NK-92 (cell line): Measurements from ENCODE around the gene EDIL3.

Experiments
- DNase-seq: peaks from one replicate; lab custom pipeline; 2025; ENCODE audit not compliant: unreplicated experiment; lab: John Stamatoyannopoulos, UW

Gene EDIL3

DNA sequence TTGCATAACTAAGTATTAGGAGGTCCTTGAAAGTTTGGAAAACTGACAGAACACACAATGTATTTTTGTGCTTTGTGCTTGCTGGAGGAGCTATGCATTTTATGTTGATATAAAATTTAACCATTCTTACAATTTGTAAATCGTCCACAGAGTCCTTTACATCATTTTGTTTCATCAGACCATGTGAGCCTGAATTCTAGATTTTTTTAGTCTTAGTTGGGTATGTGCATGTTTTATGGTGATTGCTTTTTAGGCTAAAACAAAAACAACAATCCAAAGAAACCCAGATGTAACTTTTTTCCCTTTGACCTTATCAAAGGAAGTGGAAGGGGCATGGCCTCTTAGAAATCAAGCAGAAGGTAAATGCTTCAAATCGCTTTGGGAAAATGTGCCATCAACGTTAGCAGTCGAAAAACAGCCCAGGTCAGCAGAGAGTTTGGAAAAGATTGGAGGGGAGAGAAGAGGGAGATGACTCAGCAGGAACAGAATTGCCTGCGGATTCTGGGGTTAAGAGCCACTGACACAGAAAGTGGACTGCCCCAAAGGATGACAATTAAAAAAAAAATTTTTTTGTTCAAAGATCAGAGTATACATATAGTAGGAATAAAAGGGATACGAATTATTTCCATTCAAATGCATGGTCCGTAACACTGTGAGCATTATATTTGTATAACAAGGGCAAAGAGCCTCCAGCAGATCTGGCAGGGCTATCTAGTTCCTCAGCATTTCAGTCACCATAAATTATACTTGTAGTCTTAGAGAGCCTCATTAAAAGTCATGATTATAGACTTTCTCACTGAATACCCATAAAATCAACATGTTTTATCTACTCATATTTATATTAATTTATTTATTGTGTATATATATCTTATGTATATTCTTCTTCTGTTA lies 410.5 kb downstream of the EDIL3 start:
- no peak for DNase-seq

DNA sequence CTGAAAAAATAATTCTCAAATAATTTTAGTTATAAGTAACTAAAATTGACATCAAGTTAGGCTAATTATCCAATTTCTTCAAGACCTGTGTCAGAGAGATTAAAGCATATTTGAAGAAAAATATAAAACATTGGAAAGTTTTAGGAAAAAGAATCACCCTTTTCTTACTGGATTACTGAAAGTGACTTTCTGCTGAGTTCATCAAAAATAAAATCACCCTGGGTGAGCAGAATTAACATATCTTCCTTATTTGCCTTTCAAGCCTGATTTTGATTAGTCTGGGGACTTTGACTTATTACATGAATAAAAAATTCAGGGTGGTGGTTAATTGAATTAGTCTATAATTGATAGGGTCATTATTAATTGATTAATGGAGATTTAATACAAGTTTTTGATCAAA lies 411.8 kb downstream of the EDIL3 start:
- DNase-seq: no peak

DNA sequence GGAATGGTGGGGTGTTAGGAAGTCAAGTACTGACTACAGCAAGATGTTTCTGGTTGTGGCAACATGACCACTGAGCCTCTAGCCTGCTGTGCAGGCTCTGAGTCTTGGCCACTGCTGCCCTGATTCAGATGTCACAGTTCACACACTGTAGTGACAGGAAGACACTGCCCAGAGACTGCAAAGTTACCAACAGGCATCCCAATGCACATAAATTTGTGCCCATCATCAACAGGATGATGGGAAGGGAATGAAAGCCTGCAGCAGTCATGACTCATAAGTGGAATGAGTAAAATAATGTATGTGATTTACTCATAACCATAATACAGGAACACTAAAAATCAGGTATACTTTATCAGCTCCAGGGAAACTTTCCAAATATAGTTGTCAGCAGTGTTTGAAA lies 412.4 kb downstream of the EDIL3 start:
- no peak for DNase-seq

DNA sequence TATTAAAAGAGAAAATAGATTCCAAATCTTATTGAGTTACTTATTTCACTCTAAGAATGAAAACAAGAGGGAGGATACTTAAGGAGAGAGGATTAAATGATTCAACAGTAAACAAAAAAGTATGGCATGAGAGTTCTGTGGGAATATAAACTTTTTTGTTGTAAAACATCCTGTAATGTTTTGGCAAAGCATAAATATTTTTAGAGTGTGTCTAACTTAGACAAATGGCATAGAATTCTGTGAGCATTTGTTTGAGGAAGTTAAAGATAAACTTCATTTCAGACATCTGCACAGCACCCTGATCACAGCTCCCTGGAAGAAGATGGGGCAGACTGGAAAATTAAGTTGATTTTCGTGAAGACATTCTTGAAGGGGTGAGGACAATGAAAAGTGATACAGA lies 417.3 kb downstream of the EDIL3 start:
- DNase-seq: no peak

DNA sequence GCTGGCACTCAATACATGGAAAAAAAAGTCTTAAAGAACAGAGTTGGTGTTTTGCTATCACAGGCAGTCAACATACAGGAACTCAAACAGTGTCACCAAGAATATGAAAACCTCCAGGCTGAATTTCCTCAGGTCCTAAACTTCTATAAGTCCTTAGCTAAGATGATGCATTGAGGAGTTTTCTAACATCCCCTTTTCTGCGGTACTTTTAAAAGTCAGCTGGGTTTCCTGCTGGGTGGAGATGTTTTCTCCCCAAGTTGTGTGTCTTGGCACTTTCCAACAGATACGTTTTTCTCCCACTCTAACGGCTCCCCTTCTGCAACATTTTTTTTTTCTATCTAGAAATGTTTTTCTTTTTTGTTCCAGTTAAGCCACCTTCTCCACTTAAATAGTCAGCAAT lies 419.2 kb downstream of the EDIL3 start:
- no peak for DNase-seq

DNA sequence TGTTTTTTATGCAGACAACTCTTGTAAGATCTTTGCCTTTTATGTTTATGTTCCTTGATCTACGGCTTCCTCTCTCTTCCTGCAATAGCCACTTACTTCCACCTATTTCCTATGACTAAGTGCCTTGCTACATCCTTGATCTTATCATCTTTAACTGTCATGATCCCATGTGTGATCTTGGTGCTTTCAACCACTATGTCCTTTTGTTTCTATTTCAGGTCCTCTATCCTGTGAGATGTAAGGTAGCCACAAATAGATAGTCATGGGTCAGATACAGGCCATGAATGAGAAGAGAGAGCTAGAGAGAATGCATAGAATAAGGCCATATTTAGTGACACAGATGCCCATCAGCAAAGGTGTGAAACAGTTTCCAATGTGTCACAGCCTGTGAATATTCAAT lies 420.4 kb downstream of the EDIL3 start:
- DNase-seq: no peak

DNA sequence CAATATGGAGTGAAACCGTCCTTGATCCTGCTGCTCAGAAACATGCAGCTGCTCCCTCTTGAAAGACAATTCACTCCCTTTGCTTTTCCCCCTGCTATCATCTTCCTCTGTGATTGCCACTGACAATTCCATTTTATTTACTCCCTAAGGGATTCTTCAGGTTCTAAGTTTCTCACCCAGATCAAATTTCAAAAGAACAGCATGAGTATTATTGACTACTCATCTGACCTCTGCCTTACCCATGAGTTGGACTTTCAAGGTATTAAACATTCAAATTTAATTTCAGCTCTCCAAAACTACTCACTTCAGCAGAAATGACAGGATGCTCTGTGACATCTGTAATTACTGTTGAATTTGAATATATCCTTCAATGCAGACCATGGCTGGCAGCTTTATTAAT lies 427.5 kb downstream of the EDIL3 start:
- DNase-seq: no peak

DNA sequence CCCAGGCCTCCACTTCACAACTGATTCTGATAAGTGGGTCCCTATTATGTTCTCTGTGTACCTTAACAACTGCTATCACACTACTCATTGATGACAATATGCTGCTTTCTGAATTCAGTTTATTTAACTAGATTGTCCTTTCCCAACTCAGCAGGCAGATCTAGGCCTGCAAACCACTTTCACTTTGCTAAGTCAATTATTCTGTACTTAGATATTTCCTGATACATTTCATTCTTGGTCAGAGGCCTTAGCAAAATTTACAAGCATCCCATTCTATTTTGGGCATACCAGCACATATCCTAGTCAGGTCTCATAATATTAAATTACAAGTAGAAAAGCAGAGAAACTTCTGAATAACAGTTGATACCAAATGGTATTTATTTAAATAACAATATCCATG lies 428.3 kb downstream of the EDIL3 start:
- DNase-seq: no peak

DNA sequence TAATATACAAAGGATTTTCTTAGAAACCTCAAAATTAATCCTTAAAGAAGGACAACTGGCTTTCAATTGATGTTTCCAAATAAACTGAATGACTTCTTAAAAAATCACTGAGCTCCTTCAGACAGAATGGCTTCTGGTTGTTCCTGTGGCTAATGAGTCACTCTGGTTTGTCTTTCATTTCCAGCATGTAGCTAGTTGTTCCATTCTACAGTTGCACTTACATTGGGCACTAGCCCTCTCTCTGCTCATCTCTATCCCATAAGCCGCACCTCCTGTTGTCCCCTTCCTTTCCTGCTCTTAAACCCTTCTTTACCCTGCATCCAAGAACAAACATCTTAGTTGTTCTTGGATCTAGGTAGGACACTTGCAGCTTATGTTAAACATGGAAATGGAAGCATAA lies 428.8 kb downstream of the EDIL3 start:
- no peak for DNase-seq

DNA sequence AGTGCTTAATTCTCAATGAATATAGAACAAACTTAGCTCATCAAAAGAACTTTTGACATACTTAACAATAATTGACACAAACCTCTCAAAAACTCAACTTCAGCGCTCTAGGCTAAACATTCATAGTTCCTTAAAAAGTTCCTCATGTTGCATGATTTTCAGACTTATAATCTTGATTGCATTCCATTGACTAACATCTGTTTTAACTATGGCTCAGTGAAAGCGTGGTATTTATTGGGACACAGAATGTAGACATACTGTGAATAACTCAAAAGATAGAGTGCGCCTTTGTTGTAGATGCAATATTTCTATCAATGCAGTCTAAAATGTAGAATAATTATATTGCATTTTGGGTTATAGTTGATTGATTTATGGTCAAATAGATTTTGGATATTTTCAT lies 436.9 kb downstream of the EDIL3 start:
- no peak for DNase-seq

DNA sequence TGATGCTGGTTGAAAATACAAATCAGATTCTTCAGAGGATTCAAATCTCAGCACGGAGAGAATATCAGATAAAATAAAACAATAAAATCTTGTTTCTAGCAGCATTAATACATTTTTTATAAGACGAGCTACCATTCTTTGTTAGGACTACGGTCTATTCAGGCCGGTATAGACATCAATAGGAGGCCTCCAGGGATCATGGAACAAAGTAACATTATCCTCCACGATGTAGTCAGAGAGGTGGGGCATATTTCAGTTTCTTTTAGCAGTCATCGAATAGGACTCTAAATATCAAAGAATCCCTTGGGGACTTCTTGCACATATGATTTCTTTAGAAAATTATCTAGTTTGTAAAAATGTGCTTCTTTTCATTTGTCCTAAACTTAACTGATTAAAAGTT lies 438.2 kb downstream of the EDIL3 start:
- DNase-seq: no peak

DNA sequence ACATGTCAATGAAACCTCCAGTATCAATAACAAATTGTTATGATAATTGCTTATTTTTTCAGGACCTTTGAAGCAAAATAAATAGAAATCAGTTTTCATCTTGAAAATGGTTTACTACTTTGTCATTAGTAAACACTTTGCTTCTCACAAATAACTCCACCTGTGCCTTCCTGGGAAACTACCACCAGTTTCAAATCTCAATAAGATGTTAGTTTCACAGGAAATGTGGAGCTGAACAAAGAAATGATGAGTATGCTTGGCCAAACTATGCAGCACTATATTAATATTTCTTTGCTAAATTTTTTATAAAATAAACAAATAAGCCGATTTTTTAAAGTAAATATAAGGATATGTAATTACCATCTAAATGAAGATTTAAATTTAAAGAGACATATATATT lies 442.5 kb downstream of the EDIL3 start:
- no peak for DNase-seq

DNA sequence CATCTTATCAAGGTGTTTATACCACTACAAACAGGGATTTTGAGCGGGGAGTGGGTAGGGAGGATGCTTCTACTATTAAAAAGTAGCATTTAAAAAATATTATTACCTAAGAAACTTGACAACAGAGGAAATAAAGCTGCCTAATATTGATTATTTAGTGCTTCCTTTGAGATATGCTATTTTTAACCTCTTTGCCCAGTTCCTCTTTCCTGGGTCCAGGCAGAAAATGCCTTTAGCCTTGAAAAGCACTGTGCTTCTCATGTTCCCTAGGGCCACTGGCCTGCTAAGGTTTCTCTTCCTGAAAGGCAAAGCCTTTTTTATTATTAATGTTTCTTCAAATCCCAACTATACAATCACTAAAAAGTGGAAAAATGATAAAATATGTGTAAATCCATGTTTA lies 446.8 kb downstream of the EDIL3 start:
- no peak for DNase-seq

DNA sequence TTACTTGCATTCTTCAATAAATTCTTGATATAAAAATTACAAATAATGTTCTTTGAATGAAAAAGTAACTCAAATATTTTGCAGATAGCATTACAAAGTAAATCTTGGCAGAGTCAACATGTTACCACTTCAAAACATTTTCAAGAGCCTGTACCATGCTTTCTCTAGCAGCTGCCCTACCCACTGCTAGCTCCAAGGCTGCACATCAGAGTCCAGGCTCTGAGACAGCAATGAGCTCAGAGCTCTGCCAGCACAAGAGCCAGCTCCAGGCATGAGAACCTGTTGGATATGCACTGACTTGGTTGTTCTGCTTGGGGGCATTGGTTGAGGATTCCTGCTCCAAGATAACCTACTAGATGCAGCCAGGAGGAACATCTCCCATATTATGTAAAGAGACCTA lies 452.7 kb downstream of the EDIL3 start:
- DNase-seq: no peak

DNA sequence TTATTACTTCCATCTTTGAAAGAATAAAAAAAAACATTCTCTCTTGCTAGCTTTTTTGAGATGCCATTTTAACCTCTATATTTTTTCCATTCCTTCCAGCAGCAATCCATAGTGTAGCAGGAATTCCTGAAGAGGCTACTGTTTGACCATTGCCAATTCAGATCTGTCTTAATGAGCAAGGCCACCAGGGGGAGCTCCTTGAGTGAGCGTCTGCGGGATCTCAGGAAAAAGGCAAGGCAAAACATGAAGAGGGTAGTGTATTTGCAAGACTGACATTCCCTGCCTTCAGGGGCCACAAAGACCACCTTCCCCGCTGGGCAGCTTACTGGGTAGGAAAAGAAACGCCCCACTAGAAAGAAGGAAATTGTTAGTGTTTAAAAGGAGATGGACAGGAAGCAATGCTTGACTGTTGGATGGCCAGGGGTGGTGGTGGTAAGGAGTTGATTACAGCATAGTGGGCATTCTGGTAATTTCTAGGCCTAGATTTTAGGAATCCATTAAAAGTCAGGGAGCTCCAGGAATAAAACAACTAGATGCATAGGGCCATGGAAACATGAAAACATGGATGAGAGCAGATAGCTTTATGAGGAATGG lies 457.4 kb downstream of the EDIL3 start:
- no peak for DNase-seq

DNA sequence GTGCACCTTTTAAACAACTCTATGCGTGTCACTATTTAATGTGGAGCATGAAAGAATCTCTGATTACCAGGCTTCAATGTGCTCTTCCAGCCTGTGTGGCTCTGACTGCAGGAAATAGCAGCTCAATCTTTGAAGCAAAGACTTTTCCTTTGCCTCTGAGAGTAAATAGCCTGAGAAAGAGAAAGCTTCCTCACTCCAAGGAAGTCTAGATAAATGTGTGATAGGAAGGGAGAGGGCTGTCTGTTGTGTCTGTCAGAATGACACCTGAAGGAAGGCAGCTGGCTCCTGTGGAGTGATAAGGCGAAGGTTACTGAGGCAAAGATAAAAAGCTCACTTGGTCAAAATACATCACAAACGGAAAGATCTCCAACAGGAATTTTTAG lies 458.7 kb downstream of the EDIL3 start:
- no peak for DNase-seq

DNA sequence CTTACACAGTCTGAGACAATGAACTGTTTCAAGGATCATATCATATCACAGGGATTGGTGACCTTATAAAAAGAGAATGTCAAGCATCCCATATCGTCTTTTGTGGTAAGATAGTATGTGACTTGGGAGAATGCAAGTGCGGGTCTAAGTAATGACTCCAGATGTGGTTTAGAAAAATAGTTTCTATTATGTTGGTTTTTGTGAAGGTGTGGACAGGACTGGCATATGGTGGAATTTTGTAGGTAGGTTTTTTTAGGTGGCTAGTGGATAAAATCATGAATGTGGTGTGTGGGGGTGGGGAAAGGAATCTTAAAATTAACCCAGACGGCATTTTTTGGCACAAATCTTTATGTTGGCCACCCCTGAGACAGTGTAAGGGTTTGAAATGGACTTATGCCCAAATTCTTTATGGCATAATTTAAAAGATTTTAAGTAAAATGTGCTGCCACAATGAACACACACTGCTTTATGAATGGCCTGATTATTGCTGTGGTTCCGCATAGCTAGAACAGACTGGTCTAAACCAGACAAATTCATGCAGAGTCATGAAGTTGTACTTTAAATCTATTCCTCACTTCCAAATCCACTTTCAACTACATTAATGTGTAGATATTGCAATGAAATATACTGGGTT lies 459.2 kb downstream of the EDIL3 start:
- no peak for DNase-seq

DNA sequence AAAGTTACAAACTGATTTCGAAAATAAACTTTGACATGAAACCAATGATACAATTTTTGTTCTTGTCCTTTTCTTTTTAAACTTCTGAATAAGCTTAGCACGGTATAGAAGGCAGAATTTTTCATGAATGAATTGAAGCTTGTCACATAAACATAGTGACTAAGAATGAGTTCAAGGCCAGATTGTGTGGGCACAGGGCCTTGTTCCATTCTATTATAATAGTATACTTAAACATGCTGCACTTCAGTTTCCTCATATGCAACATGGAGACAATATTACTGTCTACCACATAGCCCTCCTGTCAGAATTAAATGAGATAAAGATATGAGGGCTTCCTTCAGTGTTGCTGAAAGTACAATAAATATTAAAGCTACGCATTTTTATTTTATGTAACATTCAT lies 459.8 kb downstream of the EDIL3 start:
- no peak for DNase-seq

DNA sequence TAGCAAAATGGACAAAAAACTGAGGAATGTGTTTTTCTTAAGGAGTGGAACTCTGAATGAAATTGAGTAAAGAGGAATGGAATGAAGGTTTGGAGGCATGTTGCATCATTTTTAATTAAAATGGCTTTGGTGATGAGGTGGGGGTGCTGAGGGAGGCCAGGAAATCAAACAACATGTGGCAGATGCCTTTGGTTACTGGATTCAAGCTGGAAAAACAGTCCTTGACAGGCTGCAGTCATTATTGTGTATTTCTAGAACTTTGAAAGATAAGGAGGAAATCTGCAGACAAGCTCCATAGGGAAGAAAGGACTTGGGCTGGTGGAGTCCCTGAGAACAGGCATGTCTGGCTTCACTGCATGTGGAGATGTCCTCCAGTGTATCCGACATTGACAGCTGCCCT lies 460.5 kb downstream of the EDIL3 start:
- no peak for DNase-seq

DNA sequence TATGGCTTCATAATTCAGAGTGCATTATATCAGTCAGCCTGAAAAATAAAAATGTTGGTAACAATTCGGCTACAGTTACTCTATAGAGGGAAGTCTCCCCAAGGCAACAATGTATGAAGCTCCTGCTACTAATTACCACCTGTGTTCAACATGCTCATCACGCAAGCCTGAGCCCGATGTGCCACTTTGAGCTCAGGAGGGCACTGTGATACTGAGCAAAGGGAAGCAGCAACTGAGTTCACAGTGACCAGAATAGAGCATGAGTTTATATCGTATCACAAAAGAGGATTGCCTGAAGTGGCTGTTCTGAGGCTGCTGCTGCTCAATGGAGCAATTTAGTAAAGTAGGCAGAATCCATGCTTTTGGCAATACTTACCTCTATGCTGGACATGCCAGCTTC lies 462.0 kb downstream of the EDIL3 start:
- DNase-seq: no peak

DNA sequence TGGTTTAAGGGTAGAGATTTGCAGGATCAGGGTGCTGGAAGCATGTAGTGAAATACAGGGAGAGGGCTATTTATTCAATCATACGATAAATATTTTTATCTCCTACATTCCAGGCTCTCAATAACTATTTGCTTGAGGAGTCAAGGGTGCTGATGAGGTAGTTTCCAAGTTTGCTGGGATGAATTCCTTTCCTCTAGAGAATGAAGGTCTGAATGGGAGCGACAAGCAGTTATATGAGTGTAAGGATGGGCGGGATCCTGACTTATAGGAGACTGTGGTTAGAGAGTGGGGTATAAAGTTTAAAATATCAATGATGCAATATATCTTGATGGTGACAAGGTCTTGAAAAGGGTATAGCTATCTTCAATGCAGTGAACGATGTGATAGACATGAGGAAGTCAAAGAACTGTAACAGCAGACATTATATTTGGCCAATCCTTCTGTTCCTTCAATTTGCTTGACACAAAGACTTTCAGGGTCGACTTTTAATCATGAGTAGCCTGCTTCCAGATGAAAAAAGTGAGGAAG lies 462.9 kb downstream of the EDIL3 start:
- no peak for DNase-seq
